NOMO-1 treated with dmso at 0.1 percent for 144 hours (cell line): ENCODE data around the gene TXNL4A.

Source experiments
- DNase-seq: peaks from one replicate; lab custom pipeline; 2025; ENCODE audit not compliant: unreplicated experiment; lab: John Stamatoyannopoulos, UW

The TXNL4A gene

DNA sequence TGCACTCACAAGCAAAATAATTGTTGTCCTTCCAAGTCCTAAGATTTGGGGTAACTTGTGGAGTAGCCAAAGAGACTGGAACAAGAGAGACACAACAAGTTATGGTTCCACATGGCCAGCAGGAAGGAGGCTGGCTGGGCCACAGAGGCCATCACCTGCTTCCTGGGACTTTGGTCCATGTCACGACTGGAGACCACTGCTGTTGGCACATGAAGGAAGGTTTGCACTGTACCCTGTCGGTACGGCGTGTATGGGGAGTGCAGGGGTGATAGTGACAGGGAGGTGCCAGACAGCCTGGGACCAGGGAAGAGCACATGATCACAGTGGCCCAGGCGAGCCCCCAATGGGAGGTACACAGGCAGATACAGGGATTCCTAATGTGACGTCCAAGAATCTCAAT lies 52.4 kb downstream of the TXNL4A start:
- no peak for DNase-seq

DNA sequence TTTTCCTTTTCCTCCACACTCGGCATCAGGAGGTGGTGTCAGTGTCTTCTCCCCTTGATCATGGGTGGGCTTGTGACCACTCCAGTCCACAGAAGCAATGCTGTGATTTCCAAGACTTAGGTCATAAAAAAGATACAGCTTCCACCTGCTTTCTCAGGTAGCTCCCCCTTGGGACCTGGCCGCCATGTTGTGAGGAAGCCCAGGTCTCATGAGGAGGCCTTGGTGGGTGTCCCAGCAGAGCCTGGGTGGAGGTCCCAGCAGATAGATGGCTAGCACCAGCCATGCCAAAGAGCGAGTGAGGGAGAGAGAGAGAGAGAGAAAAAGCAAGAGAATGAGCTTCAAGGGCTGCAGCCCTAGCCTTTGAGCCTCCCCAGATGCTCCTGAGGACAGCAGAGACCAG lies 52.9 kb downstream of the TXNL4A start:
- no peak for DNase-seq

DNA sequence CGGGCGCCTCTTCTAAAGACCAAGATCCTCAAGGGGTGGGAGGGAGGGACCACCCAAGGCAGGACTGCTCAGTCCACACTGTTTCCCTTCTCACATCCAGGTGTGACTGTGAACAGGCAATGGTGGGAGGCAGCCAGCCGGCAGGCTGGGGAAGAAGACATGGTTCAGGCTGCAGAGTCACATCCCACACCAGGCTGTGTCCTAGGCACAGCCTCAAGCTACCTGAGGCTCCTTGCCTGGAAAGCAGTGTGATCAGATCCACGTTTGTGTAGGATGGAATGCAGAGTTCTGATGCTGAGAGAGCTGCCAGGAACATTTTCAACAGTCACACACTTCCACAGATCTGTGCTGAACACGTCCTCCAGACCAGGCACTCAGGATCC lies 53.3 kb downstream of the TXNL4A start:
- DNase-seq = no peak

DNA sequence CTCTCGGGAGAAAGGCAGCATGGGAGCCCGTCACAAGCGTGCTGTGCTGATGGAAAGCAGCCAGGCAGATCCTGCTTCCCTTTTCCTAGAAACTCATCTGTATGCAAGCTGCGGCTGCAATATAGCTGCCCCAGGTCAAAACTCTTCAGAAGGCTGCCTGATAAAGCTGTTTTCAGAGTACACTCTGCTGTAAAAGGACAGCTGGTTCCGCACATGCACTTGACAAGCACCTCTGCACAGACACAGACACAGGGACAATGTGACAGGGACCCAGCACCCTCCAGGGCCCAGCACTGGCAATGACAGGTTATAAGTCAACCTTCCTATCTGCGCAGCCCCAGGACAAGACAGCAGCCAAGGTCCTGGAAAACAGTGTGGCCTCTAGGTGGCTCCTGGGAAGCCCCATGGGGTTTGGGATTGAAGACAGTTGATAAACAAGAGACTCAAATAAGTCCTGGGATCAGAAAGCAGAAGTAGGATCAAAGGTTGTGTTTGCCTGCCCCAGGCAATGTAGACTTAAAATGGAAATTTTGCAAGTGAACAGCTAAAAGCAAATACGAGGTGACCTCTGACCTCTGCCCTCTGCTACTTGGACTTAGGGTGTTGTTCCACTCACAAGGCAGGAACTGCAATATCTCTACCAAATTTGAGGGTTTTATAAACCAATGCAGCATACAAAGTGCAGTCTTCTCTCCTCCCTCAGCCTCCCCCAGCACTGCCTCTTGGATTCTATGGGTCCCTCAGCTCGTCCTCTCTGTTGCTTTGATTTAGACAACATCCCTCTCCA lies 53.9 kb downstream of the TXNL4A start:
- DNase-seq = no peak

DNA sequence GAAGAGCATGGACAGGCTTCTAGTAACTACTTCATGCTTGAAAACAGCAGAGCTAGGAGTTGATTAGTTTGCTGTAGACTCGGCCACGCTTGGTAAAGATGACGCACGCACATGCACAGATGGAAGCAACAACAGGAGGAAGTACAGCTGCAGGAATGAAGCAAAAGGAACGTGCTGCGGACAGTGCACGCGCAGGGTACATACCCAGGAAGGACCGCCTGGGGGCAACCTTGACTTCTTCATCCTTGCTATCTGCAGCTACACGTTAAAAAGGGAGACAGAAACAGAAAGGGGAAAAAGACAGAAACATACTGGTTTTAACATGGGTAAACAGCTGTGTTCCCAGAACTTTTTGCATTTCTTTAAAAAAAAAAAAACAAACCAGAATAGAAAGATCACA lies 54.6 kb downstream of the TXNL4A start:
- no peak for DNase-seq

DNA sequence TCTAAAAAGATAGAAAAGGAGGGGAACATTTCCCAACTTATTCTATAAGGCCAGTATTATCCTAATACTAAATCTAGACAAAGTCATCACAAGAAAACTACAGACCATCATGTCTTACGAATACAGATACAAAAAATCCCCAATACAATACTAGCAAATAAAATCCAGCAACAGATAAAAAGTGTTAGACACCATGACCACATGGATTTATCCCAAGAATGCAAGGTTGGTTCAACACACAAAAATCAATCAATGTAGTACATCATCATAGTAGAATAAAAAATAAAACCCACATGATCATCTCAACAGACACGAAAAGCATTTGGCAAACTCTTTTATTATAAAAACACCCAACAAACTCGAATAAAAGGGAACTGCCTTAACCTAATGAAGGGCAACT lies 55.5 kb downstream of the TXNL4A start:
- no peak for DNase-seq

DNA sequence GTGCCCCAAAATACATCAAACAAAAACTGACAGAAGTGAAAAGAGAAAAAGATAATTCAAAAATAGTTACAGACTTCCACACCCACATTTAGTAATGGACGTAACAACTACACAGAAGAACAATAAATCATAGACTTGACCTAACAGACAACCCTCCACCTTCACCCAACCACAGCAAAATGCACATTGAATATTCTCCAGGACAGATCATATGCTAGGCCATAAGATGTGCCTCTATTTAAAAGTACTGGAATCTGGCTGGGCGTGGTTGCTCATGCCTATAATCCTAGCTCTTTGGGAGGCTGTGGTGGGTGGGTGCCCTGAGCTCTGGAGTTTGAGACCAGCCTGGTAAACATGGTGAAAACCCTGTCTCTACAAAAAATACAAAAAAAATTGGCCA lies 56.9 kb downstream of the TXNL4A start:
- DNase-seq = no peak

DNA sequence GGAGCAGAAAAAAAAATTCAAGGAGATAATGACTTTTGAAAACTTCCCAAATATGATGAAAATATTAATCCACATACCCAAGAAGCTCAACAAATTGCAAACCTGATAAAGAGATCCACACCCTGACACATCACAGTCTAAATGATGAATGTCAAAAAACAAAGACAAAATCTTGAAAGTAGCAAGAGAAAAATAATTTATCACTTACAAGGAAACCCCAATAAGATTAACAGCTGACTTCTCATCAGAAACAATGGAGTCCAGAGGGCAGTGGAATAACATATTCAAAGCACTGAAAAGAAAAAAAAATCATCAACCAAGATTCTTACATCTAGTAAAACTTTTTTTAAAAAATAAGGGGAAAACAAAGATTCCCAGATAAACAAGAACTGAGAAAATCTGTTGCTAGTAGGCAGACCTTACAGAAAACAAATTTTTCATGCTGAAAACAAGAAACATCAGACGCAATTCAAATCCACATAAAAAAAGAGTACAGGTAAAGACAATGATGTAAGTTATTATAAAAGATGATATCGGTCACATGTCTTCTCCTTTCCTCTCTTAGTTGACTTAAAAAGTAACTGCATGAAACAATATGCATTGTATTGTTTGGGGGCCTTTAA lies 58.2 kb downstream of the TXNL4A start:
- DNase-seq = no peak

DNA sequence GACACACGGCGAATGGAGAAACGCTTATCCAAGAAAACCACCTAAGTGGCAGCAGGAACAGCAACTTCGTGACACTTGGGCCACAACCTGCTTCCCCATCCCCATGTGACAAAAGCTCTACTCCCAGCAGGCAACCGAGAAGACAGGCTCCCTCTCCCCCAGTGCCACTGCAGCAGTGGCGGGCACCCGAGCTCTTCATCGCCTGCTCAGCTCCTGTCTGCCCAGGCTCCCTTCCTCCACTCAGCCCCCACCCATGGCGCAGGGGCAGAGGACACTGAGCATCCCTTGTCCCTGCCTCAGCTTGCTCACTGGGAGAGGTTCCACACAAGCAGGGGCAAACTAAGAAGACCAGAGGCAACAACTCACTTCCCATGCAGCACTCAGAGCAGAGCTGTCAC lies 59.8 kb downstream of the TXNL4A start:
- DNase-seq = no peak

DNA sequence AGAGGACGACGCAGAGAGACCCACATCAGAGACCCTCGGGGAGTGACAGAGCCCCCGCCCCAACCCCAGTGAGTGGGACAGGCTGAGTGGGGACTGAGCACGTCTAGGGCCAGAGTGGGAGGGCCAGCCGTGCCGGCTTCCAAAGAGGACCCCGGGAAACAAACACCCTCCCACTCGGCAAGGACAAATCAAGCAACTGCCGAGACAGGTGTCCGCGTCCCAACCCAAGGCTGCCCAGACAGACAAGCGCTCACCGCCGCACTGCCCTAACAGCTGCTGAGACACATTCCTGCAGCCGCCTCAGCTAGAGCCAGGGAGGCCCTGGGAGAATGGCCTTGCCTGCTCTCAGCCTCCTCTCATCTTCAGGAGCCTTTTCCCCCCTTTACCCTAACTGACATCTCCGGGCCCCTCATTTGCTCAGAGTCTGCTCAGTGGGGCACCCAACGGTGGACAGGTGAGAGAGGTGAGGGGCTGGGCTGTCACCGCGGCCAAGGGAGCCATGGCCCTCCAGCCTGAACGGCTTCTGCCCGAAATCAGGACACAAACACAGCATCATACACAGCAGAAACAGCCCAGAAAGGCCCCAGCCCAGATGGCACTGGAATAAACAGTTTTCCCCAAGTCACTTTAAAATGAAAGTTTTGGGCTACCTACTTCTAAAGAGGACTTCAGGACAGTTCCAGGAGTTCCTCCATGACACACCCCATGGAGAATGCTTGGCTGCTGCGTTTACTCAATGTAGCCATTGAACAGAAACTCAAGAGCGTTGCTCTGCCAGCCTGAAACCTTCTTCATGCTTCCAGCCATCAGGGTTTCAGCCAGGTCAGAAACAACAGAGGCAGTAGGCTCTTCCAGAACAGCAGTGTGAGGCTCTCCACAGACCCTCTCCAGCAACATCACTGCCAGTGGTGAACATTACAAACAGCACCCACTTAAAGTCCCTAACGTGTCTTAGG lies 60.5 kb downstream of the TXNL4A start:
- no peak for DNase-seq

DNA sequence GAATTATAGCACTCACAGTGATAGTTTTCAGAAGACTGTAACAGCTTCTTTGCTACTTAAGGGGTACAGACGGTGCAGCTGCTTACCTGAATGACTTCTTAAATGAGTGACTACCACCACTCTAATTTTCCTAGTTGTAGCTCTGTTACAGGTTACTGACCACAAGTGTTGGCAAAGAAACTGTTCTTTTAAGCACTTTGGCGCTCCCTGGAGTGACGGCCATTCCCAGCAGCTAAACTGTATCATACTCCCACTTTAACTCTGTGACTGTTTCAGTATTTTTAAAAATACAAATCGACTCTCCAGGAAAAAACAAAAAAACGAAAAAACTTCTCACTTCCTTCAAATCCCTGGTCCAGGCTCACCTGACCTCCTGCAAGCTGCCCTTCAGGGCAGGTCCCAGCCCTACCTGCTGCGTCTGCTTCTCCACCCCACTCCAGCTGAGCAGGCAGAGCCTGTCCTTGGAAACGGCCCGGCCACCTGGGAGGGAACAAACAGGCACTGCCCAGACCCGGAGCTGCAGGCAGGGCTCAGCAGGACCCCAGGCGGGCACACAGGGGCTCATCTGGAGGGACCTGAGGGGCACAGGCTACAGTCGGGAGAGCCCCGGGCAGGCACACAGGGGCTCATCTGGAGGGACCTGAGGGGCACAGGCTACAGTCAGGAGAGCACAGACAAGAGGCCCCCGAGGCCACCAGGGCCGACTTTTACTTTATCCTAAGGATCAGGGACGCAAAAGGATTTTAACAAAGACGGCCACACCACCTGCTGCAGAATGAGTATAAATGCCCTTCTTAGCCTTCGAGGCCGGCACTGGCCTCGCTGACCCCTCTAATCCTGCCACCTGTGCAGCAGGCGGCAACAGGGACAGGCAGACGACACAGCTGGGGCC lies 61.4 kb downstream of the TXNL4A start:
- DNase-seq = no peak

DNA sequence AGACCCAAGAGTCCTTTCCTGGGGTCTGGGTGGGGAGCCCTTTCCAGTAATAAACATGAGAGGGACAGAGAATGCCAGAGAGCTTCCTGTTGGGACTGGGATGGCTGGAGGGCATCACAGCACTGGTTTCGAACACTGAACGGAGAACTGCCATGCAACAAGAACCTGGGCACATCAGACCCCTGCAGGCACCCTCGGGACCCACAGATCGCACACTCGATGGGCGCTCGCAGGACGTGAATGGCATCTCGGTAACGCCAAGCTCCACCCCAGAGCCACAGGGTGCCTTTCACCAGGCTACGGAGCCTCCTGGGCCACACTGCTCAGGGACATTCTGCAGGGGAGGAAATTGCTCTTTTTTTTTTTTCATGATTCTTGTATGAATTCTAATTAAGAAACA lies 62.1 kb downstream of the TXNL4A start:
- DNase-seq = no peak

DNA sequence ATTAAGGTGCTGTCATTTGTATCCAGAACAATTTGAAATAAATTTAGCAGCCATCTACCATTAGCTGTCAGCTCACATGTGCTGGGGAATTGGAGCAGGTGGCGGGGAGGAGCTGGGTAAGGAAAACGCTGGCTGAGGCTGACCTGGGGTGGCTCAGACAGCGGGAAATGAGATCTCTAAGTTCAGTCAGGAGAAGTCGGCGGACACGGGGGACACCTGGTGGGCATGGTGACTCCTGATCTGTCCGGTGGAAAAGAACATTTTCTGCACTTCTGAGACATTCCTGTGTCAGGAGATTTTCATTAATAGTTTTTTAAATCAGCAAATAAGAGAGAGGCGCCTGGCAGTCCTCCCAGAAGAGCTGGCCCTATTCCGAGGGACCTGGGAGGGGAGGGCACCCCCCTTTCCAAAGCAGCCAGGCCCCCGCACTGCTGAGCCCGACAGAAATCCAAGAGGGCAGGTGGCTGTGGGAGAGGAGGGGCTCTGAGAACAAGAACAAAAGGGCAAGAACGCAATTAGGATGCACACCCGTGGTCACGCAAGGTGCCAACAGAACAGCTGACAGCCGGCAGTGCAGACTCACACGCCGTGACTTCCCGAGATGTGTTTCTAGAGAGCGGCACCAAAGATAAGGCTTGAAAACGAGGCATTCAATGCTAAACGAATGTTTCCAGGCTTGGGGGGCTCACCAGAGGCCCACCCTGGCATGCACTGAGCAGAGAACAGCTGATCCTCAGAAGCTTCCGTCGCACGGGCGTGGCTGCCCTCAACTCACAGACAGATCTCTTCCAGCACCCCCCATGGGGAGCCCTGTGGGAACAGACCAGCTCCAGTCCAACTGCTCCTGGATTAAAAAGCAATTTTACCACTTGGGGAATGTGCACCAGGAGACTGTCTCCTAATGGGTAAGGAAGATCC lies 63.3 kb downstream of the TXNL4A start:
- no peak for DNase-seq

DNA sequence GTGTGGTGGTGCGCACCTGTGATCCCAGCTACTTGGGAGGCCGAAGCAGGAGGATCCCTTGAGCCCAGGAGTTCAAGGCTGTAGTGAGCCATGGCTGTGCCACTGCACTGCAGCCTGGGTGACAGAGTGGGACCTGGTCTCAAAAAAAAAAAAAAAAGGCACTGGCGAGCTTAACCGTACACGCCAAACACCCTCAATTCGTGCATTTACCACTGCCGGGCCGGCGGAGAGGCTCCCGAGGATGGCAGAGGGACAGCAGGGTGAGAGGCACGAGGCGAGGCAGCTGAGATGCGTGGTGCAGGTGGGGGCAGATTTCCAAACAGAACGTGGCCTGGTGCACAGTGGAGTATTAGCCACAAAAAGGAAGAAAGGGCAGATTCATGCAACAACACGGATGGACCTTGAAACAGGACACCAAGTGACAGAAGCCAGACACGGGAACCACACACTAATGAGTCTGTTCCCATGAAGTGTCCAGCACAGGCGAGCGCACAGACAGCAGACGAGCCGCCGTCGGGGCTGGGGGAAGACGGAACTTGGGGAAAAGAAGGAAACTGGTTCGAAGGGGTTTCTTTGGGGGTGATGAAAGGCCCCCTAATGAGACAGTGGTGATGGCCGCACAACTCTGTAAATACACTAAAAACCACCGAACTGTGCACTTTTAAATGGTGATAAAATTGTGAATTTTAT lies 64.3 kb downstream of the TXNL4A start:
- DNase-seq = no peak

DNA sequence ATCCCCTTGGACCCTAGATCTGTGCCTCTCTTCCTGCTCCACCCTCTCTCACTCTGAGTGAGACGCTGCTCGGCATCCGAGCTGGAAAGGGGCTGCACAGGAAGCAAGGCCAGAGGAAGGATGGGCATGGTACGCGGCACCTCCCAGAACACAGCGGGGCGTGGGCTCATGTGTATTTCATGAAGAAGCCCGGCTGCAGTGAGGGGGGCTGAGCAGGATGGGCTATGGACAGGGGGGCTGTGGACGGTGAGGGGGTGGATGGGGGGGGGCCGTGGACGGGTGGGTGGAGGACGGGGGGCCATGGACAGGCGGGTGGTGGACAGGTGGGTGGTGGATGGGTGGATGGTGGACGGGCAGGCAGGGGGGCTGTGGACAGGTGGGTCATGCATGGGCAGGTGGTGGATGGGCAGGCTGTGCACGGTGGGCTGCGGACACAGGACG lies 65.4 kb downstream of the TXNL4A start:
- DNase-seq = no peak

DNA sequence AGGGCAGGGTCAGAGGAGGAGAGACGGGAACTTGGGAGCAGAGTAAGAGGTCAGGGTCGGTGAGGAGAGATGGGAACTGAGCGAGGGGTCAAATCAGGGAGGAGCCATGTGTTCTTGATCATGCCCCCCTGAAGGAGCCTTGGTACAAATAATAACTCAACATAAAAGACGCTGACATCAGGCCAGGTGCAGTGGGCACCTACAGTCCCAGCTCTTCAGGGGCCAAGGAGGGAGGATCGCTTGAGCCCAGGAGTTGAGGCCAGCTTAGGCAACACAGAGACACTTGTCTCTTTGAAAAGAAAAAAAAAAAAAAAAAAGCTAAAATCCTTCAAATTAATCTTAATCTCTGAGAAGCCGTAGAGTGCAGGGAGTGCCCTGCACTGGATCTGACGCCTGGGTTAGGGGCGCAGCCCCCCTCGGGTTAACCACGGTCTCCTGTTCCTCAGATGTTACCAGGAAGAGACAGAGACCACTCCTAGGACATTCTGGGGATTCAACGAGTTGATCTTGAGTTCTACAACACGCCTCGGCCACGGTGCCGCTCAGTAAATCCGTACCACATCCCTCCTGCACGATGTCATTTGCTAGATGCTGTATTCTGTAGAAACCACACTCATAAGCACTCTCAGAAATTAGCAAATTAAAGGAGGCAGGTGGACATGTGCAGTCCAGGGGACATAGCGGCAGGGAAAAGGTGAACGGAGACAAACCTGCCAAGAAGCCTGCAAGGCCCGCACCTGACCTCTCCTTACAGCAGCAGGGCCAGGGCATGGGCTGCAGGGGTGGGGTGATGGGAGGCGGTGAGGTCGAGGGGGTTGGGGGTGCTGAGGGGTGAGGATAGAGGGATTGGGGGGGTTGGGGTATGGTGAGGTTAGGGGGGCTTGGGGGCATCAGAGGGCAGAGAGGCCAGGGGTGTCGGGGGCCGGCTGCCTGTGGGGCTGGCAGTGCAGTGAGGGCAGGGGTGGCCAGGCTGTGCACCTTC lies 66.1 kb downstream of the TXNL4A start:
- no peak for DNase-seq
